ENCODE measurements around the gene FCHSD2. TPM values are rescaled to one million over a fixed set of nuclear protein-coding genes. Genes with fewer than 3 reads are reported as not detected.

FCHSD2 gene
- total and polyA plus RNA-seq, 2 donors from 2014 or later = 8.0 to 58.7 TPM

DNA sequence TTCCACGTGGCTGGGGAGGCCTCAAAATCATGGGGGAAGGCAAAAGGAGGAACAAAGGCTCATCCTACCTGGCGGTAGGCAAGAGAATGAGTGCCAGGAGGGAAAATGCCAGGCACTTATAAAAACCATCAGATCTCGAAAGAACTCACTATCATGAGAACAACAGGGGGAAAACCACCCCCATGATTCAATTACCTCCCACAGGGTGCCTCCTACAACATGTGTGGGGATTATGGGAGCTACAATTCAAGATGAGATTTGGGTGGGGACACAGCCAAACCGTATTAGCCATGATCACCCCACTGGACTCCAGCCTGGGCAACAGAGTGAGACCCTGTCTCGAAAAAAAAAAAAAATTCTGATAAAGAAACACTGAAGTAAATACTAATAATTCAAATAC lies 87.1 kb downstream of the FCHSD2 start:
- Histone ChIP-seq H3K4me3 (ENCODE audit: low read length in 3 of 3) (no peak overlapping the region), H3K9me3 (ENCODE audit: control insufficient read depth in 2 of 3, insufficient read depth in 1 of 3, low read length in 3 of 3) (no peaks in the 10 kb centered on the region), H3K9ac (ENCODE audit: low read length in 3 of 3) (no peak overlapping the region), H3K36me3 (ENCODE audit: control insufficient read depth in 2 of 3, insufficient read depth in 3 of 3, low read length in 3 of 3) (no peaks in the 10 kb centered on the region), H3K4me1 (ENCODE audit: control insufficient read depth in 2 of 3, insufficient read depth in 2 of 3, low read depth in 1 of 3, low read length in 3 of 3) (no peaks in the 10 kb centered on the region), H3K27ac (ENCODE audit: low read depth in 2 of 2, low read length in 2 of 2) (no peak overlapping the region), H3K27me3 (ENCODE audit: control insufficient read depth, insufficient read depth, low read length) (no peaks in the 10 kb centered on the region)
- intact Hi-C loops (cut with DNase I) = no loop called here
- TF ChIP-seq, protein P1, sequence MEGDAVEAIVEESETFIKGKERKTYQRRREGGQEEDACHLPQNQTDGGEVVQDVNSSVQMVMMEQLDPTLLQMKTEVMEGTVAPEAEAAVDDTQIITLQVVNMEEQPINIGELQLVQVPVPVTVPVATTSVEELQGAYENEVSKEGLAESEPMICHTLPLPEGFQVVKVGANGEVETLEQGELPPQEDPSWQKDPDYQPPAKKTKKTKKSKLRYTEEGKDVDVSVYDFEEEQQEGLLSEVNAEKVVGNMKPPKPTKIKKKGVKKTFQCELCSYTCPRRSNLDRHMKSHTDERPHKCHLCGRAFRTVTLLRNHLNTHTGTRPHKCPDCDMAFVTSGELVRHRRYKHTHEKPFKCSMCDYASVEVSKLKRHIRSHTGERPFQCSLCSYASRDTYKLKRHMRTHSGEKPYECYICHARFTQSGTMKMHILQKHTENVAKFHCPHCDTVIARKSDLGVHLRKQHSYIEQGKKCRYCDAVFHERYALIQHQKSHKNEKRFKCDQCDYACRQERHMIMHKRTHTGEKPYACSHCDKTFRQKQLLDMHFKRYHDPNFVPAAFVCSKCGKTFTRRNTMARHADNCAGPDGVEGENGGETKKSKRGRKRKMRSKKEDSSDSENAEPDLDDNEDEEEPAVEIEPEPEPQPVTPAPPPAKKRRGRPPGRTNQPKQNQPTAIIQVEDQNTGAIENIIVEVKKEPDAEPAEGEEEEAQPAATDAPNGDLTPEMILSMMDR (IDR thresholded peaks at IDR 0.05; ENCODE audit: borderline replicate concordance, extremely low read depth, insufficient read depth) = no peak
- no peak for FAIRE-seq
- DNase-seq = no peak

DNA sequence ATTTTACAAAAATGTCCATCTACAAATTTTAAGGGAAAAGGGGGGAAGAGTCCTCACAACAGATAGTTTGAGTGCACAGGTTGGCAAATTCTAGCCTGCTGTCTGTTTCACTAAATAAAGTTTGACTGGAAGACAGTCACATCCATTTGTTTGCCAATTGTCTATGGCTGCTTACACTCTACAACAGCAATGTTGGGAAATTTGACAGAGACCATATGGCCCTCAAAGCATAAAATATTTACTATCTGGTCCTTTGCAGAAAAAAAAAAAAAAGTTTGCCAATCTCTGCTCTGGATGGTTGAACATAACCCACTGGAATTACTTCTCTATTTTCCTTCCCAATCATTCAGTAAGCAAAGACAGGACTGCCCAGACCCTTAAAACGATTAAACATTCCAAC lies 88.2 kb downstream of the FCHSD2 start:
- DNase-seq (no peak), FAIRE-seq (no peak)
- intact Hi-C loops (cut with DNase I) = no loop called here
- TF ChIP-seq, protein P1 (IDR thresholded peaks at IDR 0.05; ENCODE audit: borderline replicate concordance, extremely low read depth, insufficient read depth) = no peak
- H3K27ac ChIP-seq (ENCODE audit: low read depth in 2 of 2, low read length in 2 of 2) = no peak overlapping the region
- H3K9ac ChIP-seq (ENCODE audit: low read length in 3 of 3) = no peak overlapping the region
- H3K4me3 ChIP-seq (ENCODE audit: low read length in 3 of 3) = no peak overlapping the region
- no peaks in the 10 kb centered on the region for H3K36me3 ChIP-seq (ENCODE audit: control insufficient read depth in 2 of 3, insufficient read depth in 3 of 3, low read length in 3 of 3)
- no peaks in the 10 kb centered on the region for H3K4me1 ChIP-seq (ENCODE audit: control insufficient read depth in 2 of 3, insufficient read depth in 2 of 3, low read depth in 1 of 3, low read length in 3 of 3)
- H3K9me3 ChIP-seq (ENCODE audit: control insufficient read depth in 2 of 3, insufficient read depth in 1 of 3, low read length in 3 of 3) = no peaks in the 10 kb centered on the region
- H3K27me3 ChIP-seq (ENCODE audit: control insufficient read depth, insufficient read depth, low read length) = no peaks in the 10 kb centered on the region

DNA sequence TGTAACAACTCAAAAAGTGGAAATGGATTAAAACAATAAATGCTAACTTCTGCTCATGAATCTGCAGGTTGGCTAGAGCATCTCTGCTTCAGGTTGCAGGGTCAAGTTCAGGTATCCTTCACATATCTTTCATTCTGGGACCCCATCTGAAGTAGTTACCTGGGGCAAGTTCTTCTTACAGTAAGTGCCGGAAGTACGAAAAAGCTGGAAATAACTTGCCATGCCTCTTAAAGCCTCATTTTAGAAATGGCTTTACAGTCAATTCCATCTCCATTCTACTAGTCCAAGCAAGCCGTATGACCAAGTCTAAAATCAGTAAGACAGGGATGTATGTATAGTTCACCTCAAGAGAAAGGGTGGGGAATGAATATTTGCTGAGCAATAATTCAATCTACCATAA lies 93.7 kb downstream of the FCHSD2 start:
- DNase-seq (no peak), FAIRE-seq (no peak)
- Histone ChIP-seq H3K27me3 (ENCODE audit: control insufficient read depth, insufficient read depth, low read length) (no peaks in the 10 kb centered on the region), H3K36me3 (ENCODE audit: control insufficient read depth in 2 of 3, insufficient read depth in 3 of 3, low read length in 3 of 3) (no peaks in the 10 kb centered on the region), H3K4me1 (ENCODE audit: control insufficient read depth in 2 of 3, insufficient read depth in 2 of 3, low read depth in 1 of 3, low read length in 3 of 3) (no peaks in the 10 kb centered on the region), H3K9ac (ENCODE audit: low read length in 3 of 3) (no peak overlapping the region), H3K4me3 (ENCODE audit: low read length in 3 of 3) (no peak overlapping the region), H3K27ac (ENCODE audit: low read depth in 2 of 2, low read length in 2 of 2) (no peak overlapping the region), H3K9me3 (ENCODE audit: control insufficient read depth in 2 of 3, insufficient read depth in 1 of 3, low read length in 3 of 3) (no peaks in the 10 kb centered on the region)
- intact Hi-C loops (cut with DNase I) = no loop called here
- TF ChIP-seq, protein P1 (IDR thresholded peaks at IDR 0.05; ENCODE audit: borderline replicate concordance, extremely low read depth, insufficient read depth) = no peak

DNA sequence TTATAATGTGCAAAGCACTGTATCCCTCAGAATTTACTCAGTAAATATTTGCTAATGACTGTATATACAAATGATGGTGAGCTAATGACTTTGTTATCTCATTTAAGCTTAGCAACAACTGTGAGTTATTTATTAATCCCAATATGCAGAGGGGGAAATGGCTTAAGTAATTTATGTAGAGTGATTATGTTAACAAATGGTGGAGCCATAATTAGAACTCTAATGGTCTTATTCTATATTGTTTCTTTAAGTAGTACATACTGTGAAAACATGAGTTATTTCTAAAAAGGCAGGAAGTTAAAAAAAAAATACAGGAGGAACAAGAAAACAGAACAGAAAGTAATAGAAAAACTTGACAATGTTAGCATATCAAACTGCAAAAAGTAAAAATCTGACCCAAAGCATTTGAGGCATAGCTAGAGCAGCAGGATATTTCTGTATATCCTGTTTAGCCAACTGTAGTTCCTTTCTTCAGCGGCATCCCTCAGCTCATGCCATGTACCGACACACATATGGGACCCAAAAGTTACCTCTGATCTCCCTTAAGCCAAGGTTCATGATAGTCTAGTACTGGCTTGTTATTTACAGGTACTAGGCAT lies 94.2 kb downstream of the FCHSD2 start:
- TF ChIP-seq, protein P1 (IDR thresholded peaks at IDR 0.05; ENCODE audit: borderline replicate concordance, extremely low read depth, insufficient read depth) = no peak
- no peak for FAIRE-seq
- peak in 1 of 5 donors; percentile 26 for DNase-seq
- Histone ChIP-seq H3K27me3 (ENCODE audit: control insufficient read depth, insufficient read depth, low read length) (no peaks in the 10 kb centered on the region), H3K4me1 (ENCODE audit: control insufficient read depth in 2 of 3, insufficient read depth in 2 of 3, low read depth in 1 of 3, low read length in 3 of 3) (no peaks in the 10 kb centered on the region), H3K9me3 (ENCODE audit: control insufficient read depth in 2 of 3, insufficient read depth in 1 of 3, low read length in 3 of 3) (no peaks in the 10 kb centered on the region), H3K36me3 (ENCODE audit: control insufficient read depth in 2 of 3, insufficient read depth in 3 of 3, low read length in 3 of 3) (no peaks in the 10 kb centered on the region), H3K9ac (ENCODE audit: low read length in 3 of 3) (no peak overlapping the region), H3K4me3 (ENCODE audit: low read length in 3 of 3) (no peak overlapping the region), H3K27ac (ENCODE audit: low read depth in 2 of 2, low read length in 2 of 2) (no peak overlapping the region)
- intact Hi-C loops (cut with DNase I) = no loop called here

All from kidney (tissue), 14 donors.